HFFc6 (cell line): ENCODE data around the gene PXMP4. TPM values are rescaled to one million over a fixed set of nuclear protein-coding genes. Genes with fewer than 3 reads are reported as not detected.

ENCODE experiments used
- total RNA-seq, 6 experiments: library from RNA; stranded (reverse); fragmentation: NEBNext Ultra II Directional; extraction: Animal tissue kit (Norgen Biotek cat#: 25700); gene quantifications; 2 replicates in 1 of 6; 3 replicates in 5 of 6; pipeline ENCODE4 v1.2.3, GENCODE V29; 2021

Gene PXMP4
- total RNA-seq, 6 experiments from 2014 or later: 8.3 to 14.4 (median 11.4) TPM

Other genes with a start within 250 kb of the PXMP4 start
- 1 to 10 TPM; 7.0 to 9.1 (median 8.0) TPM for gene CBFA2T2, start 230.2 kb downstream of the PXMP4 start, total RNA-seq
- under 1 TPM in 5 of 6 experiments, not detected in 1; 0.10 to 0.31 (median 0.23) TPM for gene C20orf144, start 58.0 kb downstream of the PXMP4 start, total RNA-seq
- gene ACTL10, start 53.4 kb downstream of the PXMP4 start, total RNA-seq: 1 to 10 TPM; 1.6 to 2.3 (median 1.8) TPM
- 10 to 100 TPM; 24.9 to 30.0 (median 27.0) TPM for gene NECAB3, start 45.9 kb downstream of the PXMP4 start, total RNA-seq
- gene E2F1, start 33.9 kb downstream of the PXMP4 start, total RNA-seq: 10 to 100 TPM; 11.3 to 21.7 (median 20.2) TPM
- 1 to 10 TPM; 3.2 to 4.1 (median 3.6) TPM for gene ZNF341, start 11.7 kb upstream of the PXMP4 start, total RNA-seq
- 10 to 100 TPM; 81.2 to 94.2 (median 86.1) TPM for gene CHMP4B, start 91.0 kb upstream of the PXMP4 start, total RNA-seq